PC-3 (cell line): Measurements from ENCODE around the gene FBXL13. TPM values are rescaled to one million over a fixed set of nuclear protein-coding genes. Genes with fewer than 3 reads are reported as not detected.
A peak's percentile ranks its signal among the peaks of the same experiment; 100 is the strongest.

Experiments
- ATAC-seq: fragments of 200-7000 bp; cut with Tn5 transposase; 2 replicates; pipeline ENCODE4 v1.9.1; 2020; ENCODE audit warnings: mild to moderate bottlenecking, moderate library complexity
- BruUV-seq: library from RNA; stranded (reverse); fragments of 400-500 nt; replicated peaks from 2 replicates; lab custom pipeline; 2021; lab: Mats Ljungman, UMichigan
- CTCF ChIA-PET: fragments of 300-600 bp; sonication (Branson Sonifier 250); formaldehyde crosslinking; loops from one replicate; lab custom pipeline; 2022; ENCODE audit warnings: antibody characterized with exemption; lab: Charles Lee
- POLR2A ChIA-PET: fragments of 300-600 bp; sonication (Branson Sonifier 250); formaldehyde crosslinking; loops from one replicate; lab custom pipeline; 2022; ENCODE audit warnings: antibody characterized with exemption; ENCODE audit not compliant: unreplicated experiment; lab: Charles Lee
- DNase-seq: peaks from one replicate; pipeline ENCODE4 v3.0.0-alpha.2; 2015
- H2AFZ ChIP-seq: fragments of 300-600 bp; sonication (generic); 2 replicates; pipeline ENCODE4 v1.6.0; 2016; ENCODE audit warnings: antibody characterized with exemption, low read length
- H3F3A ChIP-seq: fragments of 300-600 bp; sonication (generic); one replicate; pipeline ENCODE4 v1.6.0; 2017; ENCODE audit warnings: antibody characterized with exemption, low read length, control low read depth, mild to moderate bottlenecking; ENCODE audit not compliant: unreplicated experiment
- H3K27ac ChIP-seq: fragments of 300-600 bp; sonication (generic); 2 replicates; pipeline ENCODE4 v1.5.1; 2016; ENCODE audit warnings: mild to moderate bottlenecking, low read length
- H3K27me3 ChIP-seq: fragments of 300-600 bp; sonication (generic); 2 replicates; pipeline ENCODE4 v1.6.1; 2016; ENCODE audit warnings: low read length, mixed read lengths
- H3K36me3 ChIP-seq: fragments of 300-600 bp; sonication (generic); 2 replicates; pipeline ENCODE4 v1.6.1; 2016; ENCODE audit warnings: low read depth, mixed run types, low read length, mixed read lengths
- H3K4me1 ChIP-seq: fragments of 300-600 bp; sonication (generic); 2 replicates; pipeline ENCODE4 v1.5.1; 2016; ENCODE audit warnings: low read length; ENCODE audit not compliant: insufficient read depth
- H3K4me2 ChIP-seq: fragments of 300-600 bp; sonication (generic); 2 replicates; pipeline ENCODE4 v1.6.0; 2016; ENCODE audit warnings: low read length
- H3K4me3 ChIP-seq: fragments of 300-600 bp; sonication (generic); 2 replicates; pipeline ENCODE4 v1.5.1; 2016; ENCODE audit warnings: mild to moderate bottlenecking, low read length, mixed read lengths
- H3K79me2 ChIP-seq: fragments of 300-600 bp; sonication (generic); 2 replicates; pipeline ENCODE4 v1.6.1; 2017; ENCODE audit warnings: low read length, mixed read lengths
- H3K9ac ChIP-seq: fragments of 300-600 bp; sonication (generic); 2 replicates; pipeline ENCODE4 v1.6.0; 2016; ENCODE audit warnings: mild to moderate bottlenecking, low read length
- H3K9me2 ChIP-seq: fragments of 300-600 bp; sonication (generic); replicated peaks from 2 replicates; pipeline ENCODE4 v1.6.1; 2016; ENCODE audit warnings: mixed run types, low read length, mixed read lengths
- H3K9me3 ChIP-seq: fragments of 300-600 bp; sonication (generic); 2 replicates; pipeline ENCODE4 v1.6.1; 2016; ENCODE audit warnings: low read length, mixed read lengths
- H4K20me1 ChIP-seq: fragments of 300-600 bp; sonication (generic); 2 replicates; pipeline ENCODE4 v1.6.1; 2016; ENCODE audit warnings: low read length, mixed read lengths
- EZH2 ChIP-seq: fragments of 300-600 bp; sonication (generic); IDR thresholded peaks from one replicate; pipeline ENCODE4 v1.6.1; 2017; ENCODE audit warnings: antibody characterized with exemption, mild to moderate bottlenecking, low read length; ENCODE audit not compliant: unreplicated experiment
- EZH2phosphoT487 ChIP-seq: fragments of 300-600 bp; sonication (generic); IDR thresholded peaks from 2 replicates; pipeline ENCODE4 v1.6.1; 2018; ENCODE audit warnings: mild to moderate bottlenecking, antibody characterized with exemption, low read length, borderline replicate concordance
- intact Hi-C: fragments of 100-400 bp; cut with micrococcal nuclease; formaldehyde crosslinking; loops from 2 replicates; pipeline ENCODE4 v1.9.0; 2023
- total RNA-seq: library from RNA; depleted of rRNA; stranded (reverse); fragments of >200 nt; gene quantifications from 2 replicates; pipeline ENCODE4 v1.2.3, GENCODE V29; 2014
- TF ChIP-seq, protein P1 (sequence below): fragments of 300-600 bp; sonication (generic); conservative IDR thresholded peaks from 2 replicates; pipeline ENCODE4 v1.5.1; 2017; ENCODE audit warnings: antibody characterized with exemption, low read depth, mild to moderate bottlenecking, low read length

FBXL13 gene
- total RNA-seq, 1 experiment from 2014 or later, result 1.1 TPM

DNA sequence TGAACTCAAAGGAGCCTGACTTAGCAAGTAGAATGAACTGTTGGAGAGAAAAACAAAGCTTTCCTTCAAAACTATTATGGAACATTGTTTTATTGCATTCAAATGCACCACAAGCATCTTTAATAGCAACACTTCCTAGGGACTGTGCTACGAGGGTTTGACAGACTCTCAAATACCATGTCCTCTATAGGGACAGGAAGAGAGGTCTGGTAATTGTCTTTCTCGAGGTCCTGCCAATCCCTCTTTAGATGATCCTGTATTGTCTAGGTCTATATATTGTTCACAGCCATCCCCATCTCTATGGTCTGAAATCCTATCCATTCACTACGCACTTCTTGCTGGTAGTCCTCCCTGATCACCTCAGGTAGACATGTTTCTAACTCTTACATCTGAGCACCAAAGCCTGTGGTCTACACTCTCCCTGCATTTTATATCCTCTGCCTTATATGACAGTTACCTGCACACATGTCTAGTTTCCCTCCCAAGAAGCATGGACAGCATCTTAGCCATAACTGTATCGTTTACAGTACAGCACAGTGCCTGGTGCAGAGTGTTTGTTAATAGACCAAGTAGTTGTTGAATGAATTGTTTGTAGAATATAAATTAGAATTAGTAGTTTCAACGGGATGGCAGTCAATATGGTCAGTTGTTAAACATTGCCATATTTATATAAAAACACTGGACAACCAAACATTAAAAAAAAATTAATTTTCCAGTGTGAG lies 183.5 kb downstream of the FBXL13 start:
- H2AFZ ChIP-seq, result no peak overlapping the region
- peaks cover 5% of the 10 kb centered on the region for H3F3A ChIP-seq
- H3K9me2 ChIP-seq, result no peaks in the 10 kb centered on the region
- H3K36me3 ChIP-seq, result no peaks in the 10 kb centered on the region
- H3K9ac ChIP-seq, result no peak overlapping the region
- CTCF ChIA-PET, result interaction anchor here (0.6 kb wide), 1 partner anchor 184 kb away, joined by 3 read pairs; the partner anchor contains the start of gene ARMC10
- no peaks in the 10 kb centered on the region for H4K20me1 ChIP-seq
- no peak overlapping the region for H3K4me3 ChIP-seq
- no peaks in the 10 kb centered on the region for H3K27me3 ChIP-seq
- POLR2A ChIA-PET, result interaction anchor here (0.8 kb wide), 1 partner anchor 15 kb away, joined by 3 read pairs; no protein-coding TSS in a partner anchor
- H3K27ac ChIP-seq, result peak overlapping the region; percentile 74; the same call in 1 of the 2 replicates
- ATAC-seq, result peak; percentile 23
- intact Hi-C loops, result loop anchor here (5.0 to 10.0 kb wide), 2 partner anchors 36 to 174 kb away; no protein-coding TSS in a partner anchor
- H3K4me2 ChIP-seq, result peak overlapping the region; percentile 80
- no peaks in the 10 kb centered on the region for H3K79me2 ChIP-seq
- TF ChIP-seq EZH2phosphoT487 (no peak), EZH2 (no peak)
- TF ChIP-seq, protein P1, sequence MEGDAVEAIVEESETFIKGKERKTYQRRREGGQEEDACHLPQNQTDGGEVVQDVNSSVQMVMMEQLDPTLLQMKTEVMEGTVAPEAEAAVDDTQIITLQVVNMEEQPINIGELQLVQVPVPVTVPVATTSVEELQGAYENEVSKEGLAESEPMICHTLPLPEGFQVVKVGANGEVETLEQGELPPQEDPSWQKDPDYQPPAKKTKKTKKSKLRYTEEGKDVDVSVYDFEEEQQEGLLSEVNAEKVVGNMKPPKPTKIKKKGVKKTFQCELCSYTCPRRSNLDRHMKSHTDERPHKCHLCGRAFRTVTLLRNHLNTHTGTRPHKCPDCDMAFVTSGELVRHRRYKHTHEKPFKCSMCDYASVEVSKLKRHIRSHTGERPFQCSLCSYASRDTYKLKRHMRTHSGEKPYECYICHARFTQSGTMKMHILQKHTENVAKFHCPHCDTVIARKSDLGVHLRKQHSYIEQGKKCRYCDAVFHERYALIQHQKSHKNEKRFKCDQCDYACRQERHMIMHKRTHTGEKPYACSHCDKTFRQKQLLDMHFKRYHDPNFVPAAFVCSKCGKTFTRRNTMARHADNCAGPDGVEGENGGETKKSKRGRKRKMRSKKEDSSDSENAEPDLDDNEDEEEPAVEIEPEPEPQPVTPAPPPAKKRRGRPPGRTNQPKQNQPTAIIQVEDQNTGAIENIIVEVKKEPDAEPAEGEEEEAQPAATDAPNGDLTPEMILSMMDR, result no peak
- H3K4me1 ChIP-seq, result peaks cover 45% of the 10 kb centered on the region
- no TSS peak for BruUV-seq
- no peaks in the 10 kb centered on the region for H3K9me3 ChIP-seq
- DNase-seq, result no peak

DNA sequence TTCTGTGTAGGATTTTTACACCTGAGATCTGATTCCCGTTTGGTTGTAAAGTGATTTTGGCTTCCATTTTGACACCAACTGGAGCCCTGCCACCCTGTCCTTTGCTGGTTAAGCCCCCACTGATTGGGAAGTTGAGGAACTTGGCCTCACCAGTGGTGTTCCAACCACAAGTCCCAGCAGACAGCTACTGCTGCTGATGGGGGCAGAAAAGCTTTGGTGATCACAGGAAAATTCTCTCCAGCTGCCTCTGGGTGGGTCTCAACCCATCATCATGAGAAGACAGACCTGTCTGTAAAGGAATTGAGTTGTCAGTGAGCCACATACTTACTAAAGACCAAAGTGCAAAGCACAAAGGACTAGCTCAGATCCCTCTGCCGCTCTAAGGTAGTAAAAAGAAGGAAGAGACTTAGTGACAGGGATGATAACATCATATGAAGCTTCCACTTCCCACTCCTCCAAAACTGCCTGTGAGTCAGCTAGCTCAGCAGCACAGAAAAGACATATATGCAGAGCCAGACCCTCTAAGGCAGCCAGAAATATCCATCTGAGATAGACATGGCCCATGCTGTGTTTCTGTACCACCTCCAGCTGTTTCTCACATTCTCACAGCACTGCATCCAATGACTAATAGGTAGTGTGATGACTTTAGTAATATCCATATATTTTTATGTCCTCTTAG lies 184.2 kb downstream of the FBXL13 start:
- Histone ChIP-seq H3K4me1 (peaks cover 45% of the 10 kb centered on the region), H3K36me3 (no peaks in the 10 kb centered on the region), H3K9ac (no peak overlapping the region), H2AFZ (no peak overlapping the region), H4K20me1 (no peaks in the 10 kb centered on the region), H3K4me2 (peak overlapping the region; percentile 80), H3K27ac (peak overlapping the region; percentile 74), H3K9me2 (no peaks in the 10 kb centered on the region), H3F3A (peaks cover 5% of the 10 kb centered on the region), H3K9me3 (no peaks in the 10 kb centered on the region), H3K4me3 (no peak overlapping the region), H3K27me3 (no peaks in the 10 kb centered on the region), H3K79me2 (no peaks in the 10 kb centered on the region)
- BruUV-seq, result no TSS peak
- DNase-seq (peak; percentile 36), ATAC-seq (peak; percentile 39)
- intact Hi-C loops, result loop anchor here (5.0 to 10.0 kb wide), 2 partner anchors 37 to 174 kb away; no protein-coding TSS in a partner anchor
- TF ChIP-seq EZH2phosphoT487, result no peak
- TF ChIP-seq, protein P1, result no peak
- TF ChIP-seq EZH2, result no peak
- ChIA-PET POLR2A (interaction anchor here (0.8 kb wide), 1 partner anchor 15 kb away, joined by 3 read pairs; no protein-coding TSS in a partner anchor), CTCF (interaction anchor here (0.7 kb wide), 1 partner anchor 172 kb away, joined by 3 read pairs; no protein-coding TSS in a partner anchor)
